BLaER1 (cell line): Measurements from ENCODE around the gene CMTM5.
"Not testable (repeated sequence)": the region's sequence is repeated elsewhere in the genome, so short reads cannot be mapped to it uniquely, and the experiment has no call there.

Source experiments
- H3K27ac ChIP-seq: shearing (Covaris generic); formaldehyde crosslinking; 2 replicates; pipeline ENCODE4 v1.8.1; 2022
- H3K27me3 ChIP-seq: shearing (Covaris generic); formaldehyde crosslinking; 2 replicates; pipeline ENCODE4 v1.8.1; 2022
- H3K36me3 ChIP-seq: shearing (Covaris generic); formaldehyde crosslinking; 2 replicates; pipeline ENCODE4 v1.8.1; 2022
- H3K4me1 ChIP-seq: shearing (Covaris generic); formaldehyde crosslinking; 2 replicates; pipeline ENCODE4 v1.8.1; 2022
- H3K4me2 ChIP-seq: shearing (Covaris generic); formaldehyde crosslinking; 2 replicates; pipeline ENCODE4 v1.8.1; 2022
- H3K4me3 ChIP-seq: shearing (Covaris generic); formaldehyde crosslinking; 2 replicates; pipeline ENCODE4 v1.8.1; 2022
- H3K9ac ChIP-seq: shearing (Covaris generic); formaldehyde crosslinking; 2 replicates; pipeline ENCODE4 v1.8.1; 2022
- H3K9me3 ChIP-seq: shearing (Covaris generic); formaldehyde crosslinking; 2 replicates; pipeline ENCODE4 v1.8.1; 2022
- H4K20me1 ChIP-seq: shearing (Covaris generic); formaldehyde crosslinking; 2 replicates; pipeline ENCODE4 v1.8.1; 2022
- Cebpa-rat ChIP-seq: shearing (Covaris generic); IDR thresholded peaks from 2 replicates; pipeline ENCODE4 v1.8.1; 2022

Gene CMTM5

GRCh38 chr14:23421594-23421993 is 44.7 kb downstream of the CMTM5 start:
- H3K9me3 ChIP-seq, result no peaks in the 10 kb centered on the region

GRCh38 chr14:23423657-23424056 is 46.8 kb downstream of the CMTM5 start:
- Histone ChIP-seq H4K20me1 (no peaks in the 10 kb centered on the region), H3K4me1 (no peaks in the 10 kb centered on the region; the same call in 1 of the 2 replicates), H3K4me3 (no peak overlapping the region), H3K27me3 (no peaks in the 10 kb centered on the region), H3K9me3 (0 out of 2 replicates have a peak, but pooled peaks cover 5% of the 10 kb centered on the region), H3K27ac (no peak overlapping the region), H3K4me2 (no peak overlapping the region), H3K9ac (no peak overlapping the region), H3K36me3 (no peaks in the 10 kb centered on the region)
- TF ChIP-seq Cebpa-rat, result no peak

More at GRCh38 chr14:23421594-23421993, 44.7 kb downstream of the CMTM5 start:
- no peaks in the 10 kb centered on the region for H4K20me1 ChIP-seq
- H3K4me3 ChIP-seq, result no peak overlapping the region
- H3K36me3 ChIP-seq, result no peaks in the 10 kb centered on the region
- no peak overlapping the region for H3K4me2 ChIP-seq
- no peak overlapping the region for H3K27ac ChIP-seq
- no peak for TF ChIP-seq Cebpa-rat
- no peak overlapping the region for H3K9ac ChIP-seq
- H3K4me1 ChIP-seq, result no peaks in the 10 kb centered on the region; the same call in 1 of the 2 replicates
- no peaks in the 10 kb centered on the region for H3K27me3 ChIP-seq

GRCh38 chr14:23425169-23425568 is 48.3 kb downstream of the CMTM5 start:
- Histone ChIP-seq H3K9ac (no peak overlapping the region), H3K4me1 (no peaks in the 10 kb centered on the region; the same call in 1 of the 2 replicates), H3K36me3 (no peaks in the 10 kb centered on the region), H3K4me2 (no peak overlapping the region), H3K27me3 (no peaks in the 10 kb centered on the region), H3K27ac (no peak overlapping the region), H3K9me3 (0 out of 2 replicates have a peak, but pooled peaks cover 5% of the 10 kb centered on the region), H4K20me1 (no peaks in the 10 kb centered on the region), H3K4me3 (no peak overlapping the region)
- TF ChIP-seq Cebpa-rat, result no peak

GRCh38 chr14:23425798-23426197 is 49.0 kb downstream of the CMTM5 start:
- not testable (repeated sequence) for H3K4me1 ChIP-seq, H3K27me3 ChIP-seq, H3K27ac ChIP-seq, H3K4me2 ChIP-seq, H3K9ac ChIP-seq, H3K4me3 ChIP-seq, H4K20me1 ChIP-seq, H3K36me3 ChIP-seq, H3K9me3 ChIP-seq

GRCh38 chr14:23428686-23429495 is 52.0 kb downstream of the CMTM5 start:
- no peak overlapping the region for H3K9ac ChIP-seq
- H3K9me3 ChIP-seq, result 0 out of 2 replicates have a peak, but pooled peaks cover 5% of the 10 kb centered on the region
- no peak overlapping the region for H3K4me3 ChIP-seq
- H3K27me3 ChIP-seq, result no peaks in the 10 kb centered on the region
- no peak overlapping the region for H3K4me2 ChIP-seq
- H3K4me1 ChIP-seq, result no peaks in the 10 kb centered on the region
- H3K27ac ChIP-seq, result no peak overlapping the region
- H3K36me3 ChIP-seq, result no peaks in the 10 kb centered on the region
- no peak for TF ChIP-seq Cebpa-rat
- no peaks in the 10 kb centered on the region for H4K20me1 ChIP-seq
